Measurements from ENCODE around the gene PTPRCAP. TPM values are rescaled to one million over a fixed set of nuclear protein-coding genes. Genes with fewer than 3 reads are reported as not detected.

Gene PTPRCAP
- total and polyA plus RNA-seq, 10 of the 15 experiments (the other 5 are each of a cell fraction or from before 2014, with no cell fraction given), result 4.7 to 266 (median 125) TPM

GRCh38 chr11:67416416-67417335 is 20.8 kb downstream of the PTPRCAP start:
- H3K9ac ChIP-seq (ENCODE audit: control insufficient read depth, insufficient read depth, low read length), result no peak overlapping the region
- no TSS peak for BruUV-seq (replicated peaks)
- no peak for DNase-seq (ENCODE audit: low read depth, low spot score)
- ChIA-PET RAD21 (ENCODE audit: unreplicated experiment) (no interaction called here), CTCF (no interaction called here), SMC1A (ENCODE audit: uncharacterized antibody, unreplicated experiment) (no interaction called here), POLR2A (no interaction called here)
- no peaks in the 10 kb centered on the region for H3K36me3 ChIP-seq (ENCODE audit: control insufficient read depth in 2 of 2, insufficient read depth in 2 of 2, low read length in 1 of 2)
- H3K79me2 ChIP-seq (ENCODE audit: control insufficient read depth, insufficient read depth, low read length), result no peaks in the 10 kb centered on the region
- FAIRE-seq, result no peak
- peaks cover 0 to 5% of the 10 kb centered on the region in 2 experiments; a peak in 3 of 4 replicates for H3K27me3 ChIP-seq (replicated peaks in 1 of 2; ENCODE audit: control insufficient read depth in 2 of 2, insufficient read depth in 2 of 2, low read length in 1 of 2)
- H3K27ac ChIP-seq (ENCODE audit: control insufficient read depth, insufficient read depth), result no peak overlapping the region
- H4K20me1 ChIP-seq (ENCODE audit: control insufficient read depth, insufficient read depth), result no peaks in the 10 kb centered on the region
- peaks cover 8% of the 10 kb centered on the region for H3K4me1 ChIP-seq (ENCODE audit: control insufficient read depth, insufficient read depth, low read length)
- WGBS (ENCODE audit: insufficient coverage, insufficient replicate concordance, low lambda C conversion rate, missing lambda C conversion rate), result 36% methylated on average over 21 of the region's 21 CpGs
- intact Hi-C loops (cut with micrococcal nuclease; ENCODE audit: unreplicated experiment), result no loop called here
- no peaks in the 10 kb centered on the region for H3K9me3 ChIP-seq (replicated peaks; ENCODE audit: control insufficient read depth, insufficient read depth, low read length)
- no peak overlapping the region for H3K4me3 ChIP-seq
- H3K4me2 ChIP-seq (ENCODE audit: control insufficient read depth, insufficient read depth), result no peak overlapping the region
- no peak for ATAC-seq
- in situ Hi-C loops (cut with MboI), result no loop called here
- H2AFZ ChIP-seq (ENCODE audit: control insufficient read depth, low read depth, low read length), result no peak overlapping the region
- TF ChIP-seq SMARCA5 (IDR thresholded peaks at IDR 0.05) (no peak), LARP7 (IDR thresholded peaks at IDR 0.05) (no peak), PKNOX1 (IDR thresholded peaks at IDR 0.05) (no peak), NFIC (IDR thresholded peaks at IDR 0.05; ENCODE audit: low read depth, low read length) (no peak), RELB (IDR thresholded peaks at IDR 0.05; ENCODE audit: low read depth) (no peak), NR2F1 (conservative IDR thresholded peaks at IDR 0.05) (no peak), NBN (IDR thresholded peaks at IDR 0.05) (no peak), NR2C1 (IDR thresholded peaks at IDR 0.05) (no peak), ZNF687 (IDR thresholded peaks at IDR 0.05) (no peak), SMAD5 (IDR thresholded peaks at IDR 0.05; ENCODE audit: low read depth) (no peak), SKIL (IDR thresholded peaks at IDR 0.05; ENCODE audit: low read depth, poor library complexity, severe bottlenecking) (no peak)

Measured in GM12878 (cell line).